ENCODE results near the gene SUMO2.

The SUMO2 gene

GRCh38 chr17:75191584-75191983 is 8.8 kb upstream of the SUMO2 start:
- no peaks in the 10 kb centered on the region for H3K27me3 ChIP-seq (ENCODE audit: low read depth, low read length)
- H3K27ac ChIP-seq (ENCODE audit: low read length): no peak overlapping the region
- no peak overlapping the region for H3K9ac ChIP-seq (ENCODE audit: low read length)

GRCh38 chr17:75188614-75189013 is 5.9 kb upstream of the SUMO2 start:
- Histone ChIP-seq H3K27ac (ENCODE audit: low read length) (no peak overlapping the region), H3K27me3 (ENCODE audit: low read depth, low read length) (no peaks in the 10 kb centered on the region), H3K4me1 (ENCODE audit: low read length) (peaks cover 10% of the 10 kb centered on the region), H3K9ac (ENCODE audit: low read length) (no peak overlapping the region), H3K36me3 (replicated peaks; ENCODE audit: low read depth, low read length) (no peaks in the 10 kb centered on the region), H4K20me1 (ENCODE audit: insufficient read depth, low read length) (no peaks in the 10 kb centered on the region), H3K9me3 (ENCODE audit: insufficient read depth, low read length) (no peaks in the 10 kb centered on the region), H3K4me3 (ENCODE audit: low read length) (no peak overlapping the region), H3K4me2 (ENCODE audit: low read length) (no peak overlapping the region), H3K79me2 (ENCODE audit: low read length) (peaks cover 2% of the 10 kb centered on the region), H2AFZ (ENCODE audit: low read depth, low read length) (no peak overlapping the region)
- TF ChIP-seq CTCF (IDR thresholded peaks at IDR 0.05; ENCODE audit: low read depth, low read length) (no peak), EZH2phosphoT487 (IDR thresholded peaks at IDR 0.05; ENCODE audit: low read depth) (no peak)

More at GRCh38 chr17:75191584-75191983, 8.8 kb upstream of the SUMO2 start:
- H2AFZ ChIP-seq (ENCODE audit: low read depth, low read length): no peak overlapping the region
- no peak overlapping the region for H3K4me3 ChIP-seq (ENCODE audit: low read length)
- no peaks in the 10 kb centered on the region for H3K36me3 ChIP-seq (replicated peaks; ENCODE audit: low read depth, low read length)
- H3K4me2 ChIP-seq (ENCODE audit: low read length): no peak overlapping the region
- H3K9me3 ChIP-seq (ENCODE audit: insufficient read depth, low read length): no peaks in the 10 kb centered on the region
- TF ChIP-seq EZH2phosphoT487 (IDR thresholded peaks at IDR 0.05; ENCODE audit: low read depth) (no peak), CTCF (IDR thresholded peaks at IDR 0.05; ENCODE audit: low read depth, low read length) (no peak)
- H3K79me2 ChIP-seq (ENCODE audit: low read length): no peaks in the 10 kb centered on the region
- no peaks in the 10 kb centered on the region for H4K20me1 ChIP-seq (ENCODE audit: insufficient read depth, low read length)
- H3K4me1 ChIP-seq (ENCODE audit: low read length): peaks cover 6% of the 10 kb centered on the region

GRCh38 chr17:75183999-75184884 is 1.5 kb upstream of the SUMO2 start:
- Histone ChIP-seq H3K9me3 (ENCODE audit: insufficient read depth, low read length) (no peaks in the 10 kb centered on the region), H3K36me3 (replicated peaks; ENCODE audit: low read depth, low read length) (peaks cover 19% of the 10 kb centered on the region), H3K9ac (ENCODE audit: low read length) (no peak overlapping the region), H3K4me3 (ENCODE audit: low read length) (peak overlapping the region; percentile 79), H2AFZ (ENCODE audit: low read depth, low read length) (no peak overlapping the region), H3K27ac (ENCODE audit: low read length) (no peak overlapping the region), H3K79me2 (ENCODE audit: low read length) (peaks cover 44% of the 10 kb centered on the region), H4K20me1 (ENCODE audit: insufficient read depth, low read length) (peaks cover 25% of the 10 kb centered on the region), H3K4me2 (ENCODE audit: low read length) (peak overlapping the region; percentile 66), H3K4me1 (ENCODE audit: low read length) (peaks cover 15% of the 10 kb centered on the region), H3K27me3 (ENCODE audit: low read depth, low read length) (no peaks in the 10 kb centered on the region)
- TF ChIP-seq CTCF (IDR thresholded peaks at IDR 0.05; ENCODE audit: low read depth, low read length) (no peak), EZH2phosphoT487 (IDR thresholded peaks at IDR 0.05; ENCODE audit: low read depth) (no peak)

- Histone ChIP-seq H3K36me3 (replicated peaks; ENCODE audit: low read depth, low read length) (peaks cover 33% of the 10 kb centered on the region), H3K27me3 (ENCODE audit: low read depth, low read length) (no peaks in the 10 kb centered on the region), H4K20me1 (ENCODE audit: insufficient read depth, low read length) (peaks cover 32% of the 10 kb centered on the region), H3K9me3 (ENCODE audit: insufficient read depth, low read length) (no peaks in the 10 kb centered on the region), H3K4me1 (ENCODE audit: low read length) (peaks cover 12% of the 10 kb centered on the region), H2AFZ (ENCODE audit: low read depth, low read length) (no peak overlapping the region), H3K4me2 (ENCODE audit: low read length) (peak overlapping the region; percentile 92), H3K4me3 (ENCODE audit: low read length) (peak overlapping the region; percentile 96), H3K27ac (ENCODE audit: low read length) (peak overlapping the region; percentile 84), H3K9ac (ENCODE audit: low read length) (peak overlapping the region; percentile 99), H3K79me2 (ENCODE audit: low read length) (peaks cover 64% of the 10 kb centered on the region)
- no peak for TF ChIP-seq EZH2phosphoT487 (IDR thresholded peaks at IDR 0.05; ENCODE audit: low read depth)
- TF ChIP-seq CTCF (IDR thresholded peaks at IDR 0.05; ENCODE audit: low read depth, low read length): no peak
These were observed 515 bp downstream of the SUMO2 start for GRCh38 chr17:75182319-75182568.

All from OCI-LY3 (cell line).